Prostate gland (tissue), 2 donors: ENCODE measurements around the gene GRID1.

Experiments
- POLR2A ChIP-seq: fragments of 450-650 bp; IDR thresholded peaks from one replicate; pipeline ENCODE4 v1.6.1; 2016; ENCODE audit warnings: antibody characterized with exemption, mild to moderate bottlenecking
- POLR2AphosphoS5 ChIP-seq: sonication (generic); formaldehyde crosslinking; IDR thresholded peaks from one replicate; pipeline ENCODE4 v1.6.1; 2017; ENCODE audit warnings: antibody characterized with exemption
- TF ChIP-seq, protein P1 (sequence below), 4 experiments: fragments of 200-600 bp in 2 of 4; fragments of 450-650 bp in 2 of 4; sonication (generic) in 2 of 4; IDR thresholded peaks; 1 replicate in 3 of 4; 2 replicates in 1 of 4; pipeline ENCODE4 v1.5.1; 2016 to 2019; ENCODE audit warnings: antibody characterized with exemption in 4 of 4, mild to moderate bottlenecking in 2 of 4, moderate library complexity in 2 of 4

DNA sequence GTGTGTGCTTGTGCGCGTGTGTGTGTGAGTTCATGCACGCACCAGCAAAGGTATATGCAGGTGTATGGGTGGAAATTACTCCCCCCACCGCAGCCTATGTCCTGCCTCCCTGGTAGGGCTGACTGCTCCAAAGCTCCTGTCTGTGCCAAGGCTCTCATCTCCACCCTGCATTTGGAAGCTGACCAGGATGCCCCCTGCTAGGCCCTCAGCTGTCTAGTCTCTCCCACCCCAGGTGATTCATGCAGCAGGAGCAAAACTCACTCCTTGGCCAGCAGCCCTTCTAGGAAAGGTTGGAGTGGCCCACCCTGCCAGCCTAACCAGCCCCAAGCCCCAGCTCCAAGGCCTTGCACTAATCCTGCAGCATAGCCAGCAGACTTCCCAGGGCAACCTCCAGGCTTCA is 148.4 kb downstream of the GRID1 start:
- TF ChIP-seq POLR2A (no peak), POLR2AphosphoS5 (no peak)
- TF ChIP-seq, protein P1, sequence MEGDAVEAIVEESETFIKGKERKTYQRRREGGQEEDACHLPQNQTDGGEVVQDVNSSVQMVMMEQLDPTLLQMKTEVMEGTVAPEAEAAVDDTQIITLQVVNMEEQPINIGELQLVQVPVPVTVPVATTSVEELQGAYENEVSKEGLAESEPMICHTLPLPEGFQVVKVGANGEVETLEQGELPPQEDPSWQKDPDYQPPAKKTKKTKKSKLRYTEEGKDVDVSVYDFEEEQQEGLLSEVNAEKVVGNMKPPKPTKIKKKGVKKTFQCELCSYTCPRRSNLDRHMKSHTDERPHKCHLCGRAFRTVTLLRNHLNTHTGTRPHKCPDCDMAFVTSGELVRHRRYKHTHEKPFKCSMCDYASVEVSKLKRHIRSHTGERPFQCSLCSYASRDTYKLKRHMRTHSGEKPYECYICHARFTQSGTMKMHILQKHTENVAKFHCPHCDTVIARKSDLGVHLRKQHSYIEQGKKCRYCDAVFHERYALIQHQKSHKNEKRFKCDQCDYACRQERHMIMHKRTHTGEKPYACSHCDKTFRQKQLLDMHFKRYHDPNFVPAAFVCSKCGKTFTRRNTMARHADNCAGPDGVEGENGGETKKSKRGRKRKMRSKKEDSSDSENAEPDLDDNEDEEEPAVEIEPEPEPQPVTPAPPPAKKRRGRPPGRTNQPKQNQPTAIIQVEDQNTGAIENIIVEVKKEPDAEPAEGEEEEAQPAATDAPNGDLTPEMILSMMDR (IDR thresholded peaks at IDR 0.05) = no peak
